GM21717 (cell line): ENCODE data around the gene NOP56.

ENCODE experiments used
- ATAC-seq: cut with Tn5 transposase; IDR thresholded peaks from one replicate; pipeline ENCODE4 v1.9.1; 2021; ENCODE audit warnings: mild to moderate bottlenecking, moderate library complexity; ENCODE audit not compliant: unreplicated experiment

The NOP56 gene

GRCh38 chr20:2700913-2701620, 48.6 kb downstream of the NOP56 start:
- no peak for ATAC-seq

DNA sequence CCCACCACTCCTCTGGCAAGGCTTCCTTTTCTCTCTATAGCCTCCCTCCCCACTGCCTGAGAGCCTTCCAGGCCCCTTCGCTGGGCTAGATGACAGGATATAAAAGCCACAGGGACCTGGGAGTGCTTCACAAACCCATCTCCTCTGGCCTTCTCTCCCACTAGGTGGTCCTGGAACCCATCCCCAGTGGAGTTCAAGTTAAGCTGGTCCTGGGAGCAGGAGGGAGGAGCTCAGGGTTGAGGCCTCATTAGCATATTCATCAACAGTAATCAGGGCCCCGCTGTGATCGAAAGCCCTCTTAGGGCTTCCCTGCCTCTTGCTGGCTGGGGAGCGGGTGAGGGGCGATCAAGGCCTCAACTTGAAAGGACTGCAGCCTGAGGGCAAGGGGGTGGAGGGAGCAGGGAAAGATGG, 49.2 kb downstream of the NOP56 start:
- no peak for ATAC-seq

DNA sequence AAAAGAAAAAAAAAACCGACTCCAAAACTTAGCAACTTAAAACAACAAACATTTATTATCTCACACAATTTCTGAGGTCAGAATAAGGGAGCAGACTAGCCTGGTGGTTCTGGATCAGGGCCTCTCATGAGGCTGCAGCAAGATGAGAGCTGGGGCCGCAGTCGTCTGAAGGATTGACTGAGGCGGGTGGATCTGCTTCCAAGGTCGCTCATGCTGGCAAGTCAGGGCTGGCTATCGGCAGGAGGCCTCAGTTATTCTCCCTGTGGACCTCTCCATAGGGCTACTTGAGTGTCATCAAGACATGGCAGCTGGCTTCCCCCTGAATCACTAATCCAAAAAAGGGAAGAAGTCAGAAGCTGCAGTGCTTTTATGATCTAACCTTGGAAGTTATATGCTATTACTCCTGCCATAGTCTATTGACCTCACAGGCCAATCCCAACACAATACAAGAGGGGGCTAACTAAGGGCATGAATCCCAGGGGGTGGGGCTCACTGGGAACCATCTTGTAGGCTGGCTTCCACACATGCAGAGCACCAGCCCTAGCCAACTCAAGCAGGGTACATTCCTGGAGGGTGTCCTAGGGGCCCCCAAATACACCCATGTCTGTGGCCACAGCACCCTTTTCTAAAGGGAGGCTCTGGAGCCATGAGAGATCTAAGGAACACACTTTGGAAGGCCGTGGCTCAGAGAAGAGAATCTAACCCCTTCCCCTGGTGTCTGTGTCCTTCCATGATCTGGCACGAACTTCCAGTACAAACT, 51.5 kb downstream of the NOP56 start:
- ATAC-seq = no peak

DNA sequence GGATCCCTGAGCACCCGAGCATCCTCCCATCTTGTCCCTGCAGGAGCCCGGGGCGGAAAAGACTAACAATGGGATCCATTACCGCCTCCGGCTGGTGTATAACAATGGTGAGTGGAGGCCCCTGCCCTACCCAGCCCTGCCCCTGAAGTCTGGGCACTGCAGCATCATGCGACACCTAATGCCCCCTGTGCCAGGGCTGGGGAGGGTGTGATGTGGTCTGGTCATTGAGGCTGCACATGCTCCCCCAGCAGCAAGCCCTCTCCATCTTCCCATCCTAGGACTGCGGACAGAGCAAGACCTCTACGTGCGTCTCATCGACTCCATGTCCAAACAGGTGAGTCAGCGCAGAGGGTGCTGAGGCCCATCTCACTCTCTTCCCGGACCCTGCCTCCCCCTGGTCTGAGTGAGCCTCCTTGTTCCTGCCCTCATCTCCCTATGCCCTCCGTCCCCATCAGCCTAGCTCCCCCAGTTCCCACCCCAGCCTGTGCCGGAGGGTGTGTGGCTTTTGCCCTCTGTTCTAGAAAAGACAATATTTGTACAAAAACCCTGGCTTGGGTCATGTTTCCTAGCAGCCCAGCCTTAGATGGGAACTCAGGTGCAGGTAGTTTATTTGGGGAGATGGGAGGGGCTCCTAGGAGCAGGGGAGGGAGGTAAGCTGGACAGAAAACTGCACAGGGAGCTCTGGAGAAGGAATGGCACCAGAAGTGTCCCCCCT, 53.7 kb downstream of the NOP56 start:
- ATAC-seq = no peak

GRCh38 chr20:2706688-2707352, 54.4 kb downstream of the NOP56 start:
- no peak for ATAC-seq

- ATAC-seq = no peak
Measured at GRCh38 chr20:2707353-2708072, 55.1 kb downstream of the NOP56 start.
